SK-N-SH (cell line): ENCODE data around the gene SEC14L1.

Source experiments
- EP300 ChIP-seq, 2 experiments: IDR thresholded peaks; 2 replicates each; pipeline versions ENCODE4 v1.4.0 to v1.6.1; 2012; ENCODE audit warnings: borderline replicate concordance in 1 of 2, low read depth in 1 of 2, low read length in 1 of 2
- NFIC ChIP-seq: IDR thresholded peaks from 2 replicates; pipeline ENCODE4 v1.4.0; 2012; ENCODE audit warnings: borderline replicate concordance
- RFX5 ChIP-seq: IDR thresholded peaks from 2 replicates; pipeline ENCODE4 v1.6.1; 2012; ENCODE audit warnings: mild to moderate bottlenecking, improper control_type of control experiment, low read length
- RXRA ChIP-seq: IDR thresholded peaks from 2 replicates; pipeline ENCODE4 v1.4.0; 2012; ENCODE audit warnings: low read depth, mild to moderate bottlenecking, borderline replicate concordance
- SMC3 ChIP-seq: IDR thresholded peaks from 2 replicates; pipeline ENCODE4 v1.6.1; 2012; ENCODE audit warnings: low read depth, low read length, improper control_type of control experiment
- YY1 ChIP-seq: IDR thresholded peaks from 2 replicates; pipeline ENCODE4 v1.4.0; 2012; ENCODE audit warnings: low read depth, mild to moderate bottlenecking
- TF ChIP-seq, protein P1 (sequence below): fragments of 200-600 bp; sonication (generic); IDR thresholded peaks from 2 replicates; pipeline ENCODE4 v1.6.1; 2017; ENCODE audit warnings: antibody characterized with exemption, mild to moderate bottlenecking, moderate library complexity
- TF ChIP-seq, protein P2 (sequence below): IDR thresholded peaks from 2 replicates; pipeline ENCODE4 v1.4.0; 2012; ENCODE audit warnings: low read depth
- TF ChIP-seq, protein P3 (sequence below): IDR thresholded peaks from 2 replicates; pipeline ENCODE4 v1.6.1; 2012; ENCODE audit warnings: mild to moderate bottlenecking, low read depth, low read length, moderate library complexity

DNA sequence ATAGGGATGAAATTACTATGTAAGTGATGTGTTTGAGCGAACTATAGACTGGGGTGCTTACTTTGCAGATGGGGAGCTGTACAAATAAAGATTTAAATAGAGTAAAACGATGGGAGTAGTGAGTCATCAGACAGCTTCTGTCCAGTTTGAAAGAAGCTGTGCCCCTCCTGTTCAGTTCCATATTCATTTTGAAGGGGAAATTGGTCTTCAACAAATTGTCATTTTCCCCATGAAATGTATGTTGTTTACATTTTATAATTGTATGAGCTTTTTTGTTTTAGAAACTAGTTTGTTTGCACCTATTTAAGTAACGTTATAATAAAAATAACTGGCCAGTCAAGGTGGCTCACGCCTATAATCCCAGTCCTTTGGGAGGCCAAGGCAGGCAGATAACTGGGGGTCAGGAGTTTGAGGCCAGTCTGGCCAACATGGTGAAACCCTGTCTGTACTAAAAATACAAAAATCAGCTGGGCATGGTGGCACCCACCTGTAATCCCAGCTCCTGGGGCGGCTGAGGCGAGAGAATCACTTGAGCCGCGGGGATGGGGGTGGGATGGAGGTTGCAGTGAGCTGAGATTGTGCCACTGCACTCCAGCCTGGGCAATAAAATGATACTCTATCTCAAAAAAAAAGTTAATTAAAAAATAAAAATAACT, 20.2 kb downstream of the SEC14L1 start:
- TF ChIP-seq, protein P1, sequence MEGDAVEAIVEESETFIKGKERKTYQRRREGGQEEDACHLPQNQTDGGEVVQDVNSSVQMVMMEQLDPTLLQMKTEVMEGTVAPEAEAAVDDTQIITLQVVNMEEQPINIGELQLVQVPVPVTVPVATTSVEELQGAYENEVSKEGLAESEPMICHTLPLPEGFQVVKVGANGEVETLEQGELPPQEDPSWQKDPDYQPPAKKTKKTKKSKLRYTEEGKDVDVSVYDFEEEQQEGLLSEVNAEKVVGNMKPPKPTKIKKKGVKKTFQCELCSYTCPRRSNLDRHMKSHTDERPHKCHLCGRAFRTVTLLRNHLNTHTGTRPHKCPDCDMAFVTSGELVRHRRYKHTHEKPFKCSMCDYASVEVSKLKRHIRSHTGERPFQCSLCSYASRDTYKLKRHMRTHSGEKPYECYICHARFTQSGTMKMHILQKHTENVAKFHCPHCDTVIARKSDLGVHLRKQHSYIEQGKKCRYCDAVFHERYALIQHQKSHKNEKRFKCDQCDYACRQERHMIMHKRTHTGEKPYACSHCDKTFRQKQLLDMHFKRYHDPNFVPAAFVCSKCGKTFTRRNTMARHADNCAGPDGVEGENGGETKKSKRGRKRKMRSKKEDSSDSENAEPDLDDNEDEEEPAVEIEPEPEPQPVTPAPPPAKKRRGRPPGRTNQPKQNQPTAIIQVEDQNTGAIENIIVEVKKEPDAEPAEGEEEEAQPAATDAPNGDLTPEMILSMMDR, result no peak
- TF ChIP-seq NFIC, result no peak
- no peak for TF ChIP-seq RFX5
- no peak for TF ChIP-seq EP300 (IDR thresholded peaks at IDR 0.05; ENCODE audit: borderline replicate concordance in 1 of 2, low read depth in 1 of 2, low read length in 1 of 2)
- TF ChIP-seq, protein P2, sequence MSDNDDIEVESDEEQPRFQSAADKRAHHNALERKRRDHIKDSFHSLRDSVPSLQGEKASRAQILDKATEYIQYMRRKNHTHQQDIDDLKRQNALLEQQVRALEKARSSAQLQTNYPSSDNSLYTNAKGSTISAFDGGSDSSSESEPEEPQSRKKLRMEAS, result no peak
- TF ChIP-seq SMC3, result no peak
- no peak for TF ChIP-seq RXRA
- TF ChIP-seq, protein P3, sequence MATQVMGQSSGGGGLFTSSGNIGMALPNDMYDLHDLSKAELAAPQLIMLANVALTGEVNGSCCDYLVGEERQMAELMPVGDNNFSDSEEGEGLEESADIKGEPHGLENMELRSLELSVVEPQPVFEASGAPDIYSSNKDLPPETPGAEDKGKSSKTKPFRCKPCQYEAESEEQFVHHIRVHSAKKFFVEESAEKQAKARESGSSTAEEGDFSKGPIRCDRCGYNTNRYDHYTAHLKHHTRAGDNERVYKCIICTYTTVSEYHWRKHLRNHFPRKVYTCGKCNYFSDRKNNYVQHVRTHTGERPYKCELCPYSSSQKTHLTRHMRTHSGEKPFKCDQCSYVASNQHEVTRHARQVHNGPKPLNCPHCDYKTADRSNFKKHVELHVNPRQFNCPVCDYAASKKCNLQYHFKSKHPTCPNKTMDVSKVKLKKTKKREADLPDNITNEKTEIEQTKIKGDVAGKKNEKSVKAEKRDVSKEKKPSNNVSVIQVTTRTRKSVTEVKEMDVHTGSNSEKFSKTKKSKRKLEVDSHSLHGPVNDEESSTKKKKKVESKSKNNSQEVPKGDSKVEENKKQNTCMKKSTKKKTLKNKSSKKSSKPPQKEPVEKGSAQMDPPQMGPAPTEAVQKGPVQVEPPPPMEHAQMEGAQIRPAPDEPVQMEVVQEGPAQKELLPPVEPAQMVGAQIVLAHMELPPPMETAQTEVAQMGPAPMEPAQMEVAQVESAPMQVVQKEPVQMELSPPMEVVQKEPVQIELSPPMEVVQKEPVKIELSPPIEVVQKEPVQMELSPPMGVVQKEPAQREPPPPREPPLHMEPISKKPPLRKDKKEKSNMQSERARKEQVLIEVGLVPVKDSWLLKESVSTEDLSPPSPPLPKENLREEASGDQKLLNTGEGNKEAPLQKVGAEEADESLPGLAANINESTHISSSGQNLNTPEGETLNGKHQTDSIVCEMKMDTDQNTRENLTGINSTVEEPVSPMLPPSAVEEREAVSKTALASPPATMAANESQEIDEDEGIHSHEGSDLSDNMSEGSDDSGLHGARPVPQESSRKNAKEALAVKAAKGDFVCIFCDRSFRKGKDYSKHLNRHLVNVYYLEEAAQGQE, result no peak
- TF ChIP-seq YY1, result no peak
